ENCODE measurements around the gene CLIC5.

- TF ChIP-seq EZH2 (IDR thresholded peaks at IDR 0.05; ENCODE audit: borderline replicate concordance, insufficient read depth, low read length, poor library complexity, severe bottlenecking) (no peak), MXI1 (conservative IDR thresholded peaks at IDR 0.05; ENCODE audit: poor library complexity, severe bottlenecking) (no peak), EP300 (conservative IDR thresholded peaks at IDR 0.05; ENCODE audit: poor library complexity, severe bottlenecking) (no peak), RAD21 (conservative IDR thresholded peaks at IDR 0.05) (no peak), TAF1 (IDR thresholded peaks at IDR 0.05; ENCODE audit: low read depth) (no peak), POLR2AphosphoS5 (IDR thresholded peaks at IDR 0.05) (no peak), REST (IDR thresholded peaks at IDR 0.05; ENCODE audit: borderline replicate concordance) (no peak)
- TF ChIP-seq, protein P1, sequence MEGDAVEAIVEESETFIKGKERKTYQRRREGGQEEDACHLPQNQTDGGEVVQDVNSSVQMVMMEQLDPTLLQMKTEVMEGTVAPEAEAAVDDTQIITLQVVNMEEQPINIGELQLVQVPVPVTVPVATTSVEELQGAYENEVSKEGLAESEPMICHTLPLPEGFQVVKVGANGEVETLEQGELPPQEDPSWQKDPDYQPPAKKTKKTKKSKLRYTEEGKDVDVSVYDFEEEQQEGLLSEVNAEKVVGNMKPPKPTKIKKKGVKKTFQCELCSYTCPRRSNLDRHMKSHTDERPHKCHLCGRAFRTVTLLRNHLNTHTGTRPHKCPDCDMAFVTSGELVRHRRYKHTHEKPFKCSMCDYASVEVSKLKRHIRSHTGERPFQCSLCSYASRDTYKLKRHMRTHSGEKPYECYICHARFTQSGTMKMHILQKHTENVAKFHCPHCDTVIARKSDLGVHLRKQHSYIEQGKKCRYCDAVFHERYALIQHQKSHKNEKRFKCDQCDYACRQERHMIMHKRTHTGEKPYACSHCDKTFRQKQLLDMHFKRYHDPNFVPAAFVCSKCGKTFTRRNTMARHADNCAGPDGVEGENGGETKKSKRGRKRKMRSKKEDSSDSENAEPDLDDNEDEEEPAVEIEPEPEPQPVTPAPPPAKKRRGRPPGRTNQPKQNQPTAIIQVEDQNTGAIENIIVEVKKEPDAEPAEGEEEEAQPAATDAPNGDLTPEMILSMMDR (IDR thresholded peaks at IDR 0.05; ENCODE audit: poor library complexity, severe bottlenecking): no peak
Observed at GRCh38 chr6:45967363-45967762, 48.3 kb downstream of the CLIC5 start.
